Keratinocyte (primary cell): ENCODE results near the gene SRR. TPM values are rescaled to one million over a fixed set of nuclear protein-coding genes. Genes with fewer than 3 reads are reported as not detected.

Source experiments
- DNase-seq: peaks from one replicate; pipeline ENCODE4 v3.0.0-alpha.2; 2011; ENCODE audit warnings: low read depth, missing footprints, low spot score
- FAIRE-seq: peaks from 2 replicates; lab custom pipeline; 2011; peaks lifted over from hg19 to GRCh38; lab: Jason Lieb, UNC
- H2AFZ ChIP-seq: 2 replicates; pipeline ENCODE4 v1.6.0; 2012; ENCODE audit warnings: low read length, control low read depth, inconsistent platforms; ENCODE audit not compliant: control insufficient read depth
- H3K27ac ChIP-seq: 2 replicates; pipeline ENCODE4 v1.5.1; 2011; ENCODE audit warnings: low read length; ENCODE audit not compliant: control insufficient read depth, insufficient read depth
- H3K27me3 ChIP-seq: 3 replicates; pipeline ENCODE4 v1.6.0; 2011; ENCODE audit warnings: low read length; ENCODE audit not compliant: control insufficient read depth, insufficient read depth; ENCODE audit errors: extremely low read depth
- H3K36me3 ChIP-seq, 2 experiments: 2 replicates in 1 of 2; 3 replicates in 1 of 2; pipeline ENCODE4 v1.5.1; 2011; ENCODE audit warnings: low read length in 2 of 2, mild to moderate bottlenecking in 1 of 2; ENCODE audit not compliant: control insufficient read depth in 2 of 2, insufficient read depth in 2 of 2; ENCODE audit errors: extremely low read depth in 1 of 2
- H3K4me1 ChIP-seq: 3 replicates; pipeline ENCODE4 v1.5.1; 2011; ENCODE audit warnings: low read length; ENCODE audit not compliant: control insufficient read depth, insufficient read depth; ENCODE audit errors: extremely low read depth
- H3K4me2 ChIP-seq: 3 replicates; pipeline ENCODE4 v1.6.0; 2011; ENCODE audit warnings: low read depth, low read length; ENCODE audit not compliant: control insufficient read depth, insufficient read depth; ENCODE audit errors: extremely low read depth
- H3K4me3 ChIP-seq, 3 experiments: fragments of 200-600 bp in 1 of 3; sonication (generic) in 1 of 3; 2 replicates in 2 of 3; 3 replicates in 1 of 3; pipeline ENCODE4 v1.5.1; 2011 to 2016; ENCODE audit warnings: low read length in 3 of 3, mild to moderate bottlenecking in 3 of 3, control low read depth in 2 of 3, inconsistent platforms in 1 of 3, low read depth in 1 of 3, mixed read lengths in 1 of 3, mixed run types in 1 of 3, moderate library complexity in 1 of 3; ENCODE audit not compliant: control insufficient read depth in 2 of 3, insufficient read depth in 2 of 3; ENCODE audit errors: extremely low read depth in 1 of 3
- H3K79me2 ChIP-seq: 2 replicates; pipeline ENCODE4 v1.6.0; 2012; ENCODE audit warnings: low read length; ENCODE audit not compliant: control insufficient read depth, insufficient read depth
- H3K9ac ChIP-seq: 3 replicates; pipeline ENCODE4 v1.6.0; 2011; ENCODE audit warnings: low read length; ENCODE audit not compliant: control insufficient read depth, insufficient read depth; ENCODE audit errors: extremely low read depth
- H3K9me1 ChIP-seq: 3 replicates; pipeline ENCODE4 v1.6.0; 2011; ENCODE audit warnings: low read length; ENCODE audit not compliant: control insufficient read depth, insufficient read depth; ENCODE audit errors: extremely low read depth
- H3K9me3 ChIP-seq: 2 replicates; pipeline ENCODE4 v1.5.1; 2012; ENCODE audit warnings: low read depth, low read length; ENCODE audit not compliant: control insufficient read depth
- H4K20me1 ChIP-seq: 3 replicates; pipeline ENCODE4 v1.6.0; 2011; ENCODE audit warnings: low read length; ENCODE audit not compliant: control insufficient read depth, insufficient read depth; ENCODE audit errors: extremely low read depth
- EZH2 ChIP-seq: IDR thresholded peaks from one replicate; pipeline ENCODE4 v1.6.1; 2012; ENCODE audit warnings: inconsistent platforms, mild to moderate bottlenecking, low read length, moderate library complexity
- dilution Hi-C: fragments of 300-500 bp; cut with MboI; formaldehyde crosslinking; loops from one replicate; pipeline ENCODE4 v1.7.0; 2020; ENCODE audit warnings: low sequenced_read_pairs; ENCODE audit not compliant: extremely low pct_ligation_motif_present
- polyA plus RNA-seq, 5 experiments: library from polyadenylated mRNA; depleted of rRNA in 3 of 5; stranded (reverse) in 3 of 5; stranded (forward) in 1 of 5; unstranded in 1 of 5; fragments of >200 nt; gene quantifications; 1 replicate in 1 of 5; 2 replicates in 3 of 5; 3 replicates in 1 of 5; pipeline versions ENCODE4 v1.2.1 to v1.2.3, GENCODE V29; 2011 to 2012; ENCODE audit warnings: missing spikeins in 2 of 5, low read depth in 1 of 5, low replicate concordance in 1 of 5
- TF ChIP-seq, protein P1 (sequence below), 3 experiments: IDR thresholded peaks in 1 of 3; conservative IDR thresholded peaks in 1 of 3; optimal IDR thresholded peaks in 1 of 3; 2 replicates in 2 of 3; 3 replicates in 1 of 3; pipeline versions ENCODE3 to v1.5.1; 2011; ENCODE audit warnings: low read length in 3 of 3, mild to moderate bottlenecking in 3 of 3, moderate library complexity in 2 of 3, control low read depth in 1 of 3, inconsistent platforms in 1 of 3; ENCODE audit not compliant: insufficient read depth in 2 of 3; ENCODE audit errors: extremely low read depth in 1 of 3

The SRR gene
- polyA plus RNA-seq, 1 donor (not counting 4 experiments of a cell fraction or from before 2014, with no cell fraction given): 17.7 TPM

DNA sequence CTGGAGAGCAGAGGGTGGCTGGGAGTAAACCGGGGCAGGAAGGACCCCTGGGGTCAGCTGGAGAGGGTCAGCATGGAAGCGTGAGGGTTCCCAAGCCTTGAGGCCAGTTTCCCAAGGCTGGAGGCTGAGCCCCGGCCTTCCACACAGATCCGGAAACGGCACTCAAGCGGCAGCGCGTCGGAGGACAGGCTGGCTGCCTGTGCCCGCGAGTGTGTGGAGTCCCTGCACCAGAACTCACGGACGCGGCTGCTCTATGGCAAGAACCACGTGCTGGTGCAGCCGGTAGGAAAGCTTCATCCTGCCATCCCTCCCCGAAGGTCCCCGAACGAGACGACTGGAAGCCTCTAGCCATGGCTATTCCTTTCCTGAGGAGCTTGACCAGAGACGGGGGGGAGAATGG is 59.6 kb downstream of the SRR start:
- Histone ChIP-seq H3K79me2 (no peaks in the 10 kb centered on the region), H3K9ac (no peak overlapping the region), H4K20me1 (no peaks in the 10 kb centered on the region), H3K4me1 (peaks cover 16% of the 10 kb centered on the region), H3K4me3 (no peak overlapping the region), H3K4me2 (no peak overlapping the region), H2AFZ (no peak overlapping the region), H3K9me3 (no peaks in the 10 kb centered on the region), H3K27me3 (no peaks in the 10 kb centered on the region), H3K27ac (no peak overlapping the region), H3K36me3 (peaks cover 5 to 11% of the 10 kb centered on the region in 2 experiments), H3K9me1 (no peaks in the 10 kb centered on the region)
- no peak for FAIRE-seq
- TF ChIP-seq EZH2: no peak
- TF ChIP-seq, protein P1, sequence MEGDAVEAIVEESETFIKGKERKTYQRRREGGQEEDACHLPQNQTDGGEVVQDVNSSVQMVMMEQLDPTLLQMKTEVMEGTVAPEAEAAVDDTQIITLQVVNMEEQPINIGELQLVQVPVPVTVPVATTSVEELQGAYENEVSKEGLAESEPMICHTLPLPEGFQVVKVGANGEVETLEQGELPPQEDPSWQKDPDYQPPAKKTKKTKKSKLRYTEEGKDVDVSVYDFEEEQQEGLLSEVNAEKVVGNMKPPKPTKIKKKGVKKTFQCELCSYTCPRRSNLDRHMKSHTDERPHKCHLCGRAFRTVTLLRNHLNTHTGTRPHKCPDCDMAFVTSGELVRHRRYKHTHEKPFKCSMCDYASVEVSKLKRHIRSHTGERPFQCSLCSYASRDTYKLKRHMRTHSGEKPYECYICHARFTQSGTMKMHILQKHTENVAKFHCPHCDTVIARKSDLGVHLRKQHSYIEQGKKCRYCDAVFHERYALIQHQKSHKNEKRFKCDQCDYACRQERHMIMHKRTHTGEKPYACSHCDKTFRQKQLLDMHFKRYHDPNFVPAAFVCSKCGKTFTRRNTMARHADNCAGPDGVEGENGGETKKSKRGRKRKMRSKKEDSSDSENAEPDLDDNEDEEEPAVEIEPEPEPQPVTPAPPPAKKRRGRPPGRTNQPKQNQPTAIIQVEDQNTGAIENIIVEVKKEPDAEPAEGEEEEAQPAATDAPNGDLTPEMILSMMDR (optimal IDR thresholded peaks at IDR 0.05 in 1 of 3, IDR thresholded peaks at IDR 0.05 in 1 of 3, conservative IDR thresholded peaks at IDR 0.05 in 1 of 3; ENCODE audit: extremely low read depth in 1 of 3, insufficient read depth in 2 of 3, low read length in 3 of 3): no peak
- no peak for DNase-seq
- dilution Hi-C loops: no loop called here

DNA sequence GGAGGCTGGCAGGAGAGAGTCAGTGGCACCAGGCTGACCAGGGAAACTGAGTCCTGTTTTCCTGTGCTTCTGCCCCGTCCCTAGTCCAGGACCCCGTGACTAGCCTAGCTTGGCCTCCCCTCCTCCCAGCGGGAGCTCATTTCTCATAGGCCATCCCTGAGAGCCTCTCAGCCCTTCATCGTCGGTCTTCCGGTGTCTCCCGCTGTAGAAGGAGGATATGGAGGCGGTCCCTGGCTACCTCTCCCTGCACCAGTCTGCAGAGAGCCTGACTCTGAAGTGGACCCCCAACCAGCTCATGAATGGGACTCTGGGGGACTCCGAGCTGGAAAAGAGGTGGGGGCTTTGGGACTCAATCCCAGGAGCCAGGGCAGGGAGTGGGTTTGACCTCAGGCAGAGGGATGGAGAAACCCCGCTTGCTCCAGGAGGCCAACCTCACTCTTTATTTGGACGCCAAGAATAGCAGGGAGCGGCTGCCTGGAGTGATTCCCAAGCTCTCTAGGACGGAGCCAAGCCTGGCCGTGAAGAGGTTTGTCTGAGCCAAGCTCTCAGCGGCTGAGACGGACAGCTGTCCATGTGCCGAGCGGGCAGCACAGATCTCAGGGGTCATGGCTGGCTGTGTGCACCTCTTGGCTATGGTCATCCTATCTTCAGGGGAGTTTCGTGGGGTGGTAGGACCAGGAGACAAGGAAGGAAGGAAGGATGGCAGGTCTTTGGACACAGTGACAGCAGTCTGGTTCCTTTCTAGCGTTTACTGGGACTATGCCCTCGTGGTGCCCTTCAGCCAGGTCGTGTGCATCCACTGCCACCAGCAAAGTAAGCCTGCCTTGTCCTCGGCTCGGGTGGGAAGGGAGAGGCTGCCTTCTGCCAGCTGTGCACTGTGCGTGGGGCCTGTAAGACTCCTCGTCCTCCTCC is 60.4 kb downstream of the SRR start:
- no peaks in the 10 kb centered on the region for H4K20me1 ChIP-seq
- FAIRE-seq: no peak
- dilution Hi-C loops: no loop called here

More for the DNA sequence above, 60.4 kb downstream of the SRR start:
- Histone ChIP-seq H3K9me3 (no peaks in the 10 kb centered on the region), H3K79me2 (no peaks in the 10 kb centered on the region), H3K4me3 (no peak overlapping the region), H3K4me1 (peaks cover 14% of the 10 kb centered on the region), H3K9ac (no peak overlapping the region), H3K27ac (no peak overlapping the region), H2AFZ (no peak overlapping the region), H3K27me3 (no peaks in the 10 kb centered on the region), H3K4me2 (no peak overlapping the region), H3K36me3 (peaks cover 5 to 12% of the 10 kb centered on the region in 2 experiments), H3K9me1 (no peaks in the 10 kb centered on the region)
- TF ChIP-seq, protein P1 (optimal IDR thresholded peaks at IDR 0.05 in 1 of 3, IDR thresholded peaks at IDR 0.05 in 1 of 3, conservative IDR thresholded peaks at IDR 0.05 in 1 of 3; ENCODE audit: extremely low read depth in 1 of 3, insufficient read depth in 2 of 3, low read length in 3 of 3): no peak
- no peak for TF ChIP-seq EZH2
- DNase-seq: no peak
